Upper lobe of left lung (tissue), 6 donors: ENCODE data around the gene CLNK. TPM values are rescaled to one million over a fixed set of nuclear protein-coding genes. Genes with fewer than 3 reads are reported as not detected.

Experiments
- ATAC-seq, 2 donors: fragments of 200-7000 bp; cut with Tn5 transposase; one replicate each; pipeline ENCODE4 v1.9.1; 2022; ENCODE audit warnings: mild to moderate bottlenecking in 2 of 2, moderate library complexity in 2 of 2; ENCODE audit not compliant: low FRiP score in 2 of 2
- DNase-seq, 2 donors: peaks; one replicate each; pipeline ENCODE4 v3.0.0-alpha.2; 2019 to 2020
- H3K27ac ChIP-seq, 4 donors: fragments of 200-600 bp; sonication (generic); one replicate each; pipeline ENCODE4 v1.5.1; 2016 to 2019
- H3K27me3 ChIP-seq, 4 donors: fragments of 200-600 bp; sonication (generic); one replicate each; pipeline ENCODE4 v1.5.1; 2017 to 2019
- H3K36me3 ChIP-seq, 4 donors: fragments of 200-600 bp; sonication (generic); one replicate each; pipeline ENCODE4 v1.5.1; 2016 to 2019
- H3K4me1 ChIP-seq, 4 donors: fragments of 200-600 bp; sonication (generic); one replicate each; pipeline ENCODE4 v1.5.1; 2018 to 2019
- H3K4me3 ChIP-seq, 4 donors: fragments of 200-600 bp; sonication (generic); one replicate each; pipeline ENCODE4 v1.5.1; 2017 to 2019; ENCODE audit warnings: mild to moderate bottlenecking in 2 of 4, moderate library complexity in 1 of 4
- H3K9me3 ChIP-seq, 4 donors: fragments of 200-600 bp; sonication (generic); one replicate each; pipeline ENCODE4 v1.5.1; 2018 to 2019
- EP300 ChIP-seq, 4 donors: sonication (generic); formaldehyde crosslinking; IDR thresholded peaks; one replicate each; pipeline ENCODE4 v1.5.1; 2017; ENCODE audit warnings: antibody characterized with exemption in 4 of 4, control low read depth in 2 of 4
- POLR2A ChIP-seq, 4 donors: fragments of 450-650 bp; IDR thresholded peaks; one replicate each; pipeline ENCODE4 v1.5.1; 2016 to 2017; ENCODE audit warnings: antibody characterized with exemption in 4 of 4, mild to moderate bottlenecking in 2 of 4
- POLR2AphosphoS5 ChIP-seq, 2 donors: sonication (generic); formaldehyde crosslinking; IDR thresholded peaks; one replicate each; pipeline ENCODE4 v1.5.1; 2017; ENCODE audit warnings: antibody characterized with exemption in 2 of 2
- WGBS, 2 donors: methylation state at CpG; one replicate each; pipeline ENCODE4 v1.1.5; 2017 to 2018; 5-methylcytosine and 5-hydroxymethylcytosine counted together
- total RNA-seq, 6 donors: library from RNA; depleted of rRNA in 4 of 6; stranded (reverse); fragments of >200 nt in 4 of 6; gene quantifications; one replicate each; pipeline versions ENCODE4 v1.1.0 to v1.2.1, GENCODE V29; 2016 to 2021
- TF ChIP-seq, protein P1 (sequence below), 6 experiments: fragments of 450-650 bp in 4 of 6; fragments of 200-600 bp in 2 of 6; sonication (generic) in 2 of 6; IDR thresholded peaks; one replicate each; pipeline ENCODE4 v1.5.1; 2016 to 2019; ENCODE audit warnings: antibody characterized with exemption in 6 of 6
- donor health status: DM: no; HTN: no; CAD: no; lungs with moderate emphysema.
- donor health status: DM: no; HTN: yes; CAD: no; lungs with severe emphysema.

The CLNK gene
- total RNA-seq, 6 donors from 2014 or later = 0.14 to 0.69 (median 0.20) TPM; not detected in 3

DNA sequence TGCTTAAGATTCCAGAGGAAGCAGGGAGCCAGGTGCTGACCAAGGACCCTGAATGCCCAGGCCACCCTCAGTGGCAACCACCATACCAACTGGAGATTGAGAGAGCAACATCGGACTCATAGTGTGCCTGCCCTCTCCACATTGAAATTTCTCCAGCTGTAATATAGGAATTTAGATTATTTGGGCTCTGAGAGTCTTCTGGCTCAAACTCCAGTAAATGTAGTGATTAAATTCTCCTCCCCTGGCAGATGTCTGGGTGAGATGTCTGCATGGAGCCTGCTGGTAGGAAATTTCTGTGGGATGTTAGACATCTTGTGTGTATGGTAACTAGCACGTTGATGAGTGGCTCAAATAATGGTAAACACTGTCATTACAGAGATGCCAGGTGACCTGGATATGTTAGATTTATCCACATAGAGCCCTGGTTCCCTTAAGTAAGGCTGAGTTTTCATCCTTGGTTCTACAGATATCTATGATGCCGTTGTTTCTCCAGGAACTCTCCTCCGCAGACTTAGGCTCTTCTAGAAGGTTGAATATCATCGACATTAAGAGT, 70.6 kb downstream of the CLNK start:
- 67 to 96% methylated on average over 4 to 5 of the region's 5 CpGs for WGBS, 2 donors
- no peak for ATAC-seq
- Histone ChIP-seq H3K36me3 (no peaks in the 10 kb centered on the region), H3K27ac (no peak overlapping the region), H3K9me3 (no peaks in the 10 kb centered on the region), H3K27me3 (no peaks in the 10 kb centered on the region), H3K4me3 (no peak overlapping the region), H3K4me1 (no peaks in the 10 kb centered on the region)
- TF ChIP-seq EP300 (IDR thresholded peaks at IDR 0.05) (no peak), POLR2A (IDR thresholded peaks at IDR 0.05) (no peak), POLR2AphosphoS5 (IDR thresholded peaks at IDR 0.05) (no peak)
- TF ChIP-seq, protein P1, sequence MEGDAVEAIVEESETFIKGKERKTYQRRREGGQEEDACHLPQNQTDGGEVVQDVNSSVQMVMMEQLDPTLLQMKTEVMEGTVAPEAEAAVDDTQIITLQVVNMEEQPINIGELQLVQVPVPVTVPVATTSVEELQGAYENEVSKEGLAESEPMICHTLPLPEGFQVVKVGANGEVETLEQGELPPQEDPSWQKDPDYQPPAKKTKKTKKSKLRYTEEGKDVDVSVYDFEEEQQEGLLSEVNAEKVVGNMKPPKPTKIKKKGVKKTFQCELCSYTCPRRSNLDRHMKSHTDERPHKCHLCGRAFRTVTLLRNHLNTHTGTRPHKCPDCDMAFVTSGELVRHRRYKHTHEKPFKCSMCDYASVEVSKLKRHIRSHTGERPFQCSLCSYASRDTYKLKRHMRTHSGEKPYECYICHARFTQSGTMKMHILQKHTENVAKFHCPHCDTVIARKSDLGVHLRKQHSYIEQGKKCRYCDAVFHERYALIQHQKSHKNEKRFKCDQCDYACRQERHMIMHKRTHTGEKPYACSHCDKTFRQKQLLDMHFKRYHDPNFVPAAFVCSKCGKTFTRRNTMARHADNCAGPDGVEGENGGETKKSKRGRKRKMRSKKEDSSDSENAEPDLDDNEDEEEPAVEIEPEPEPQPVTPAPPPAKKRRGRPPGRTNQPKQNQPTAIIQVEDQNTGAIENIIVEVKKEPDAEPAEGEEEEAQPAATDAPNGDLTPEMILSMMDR (IDR thresholded peaks at IDR 0.05) = no peak
- DNase-seq = no peak

GRCh38 chr4:10612476-10612875, 72.1 kb downstream of the CLNK start:
- ATAC-seq (no peak), DNase-seq (no peak)
- WGBS, 2 donors = 84 to 90% methylated on average over 2 of the region's 2 CpGs
- no peaks in the 10 kb centered on the region for H3K27me3 ChIP-seq
- H3K36me3 ChIP-seq = no peaks in the 10 kb centered on the region
- no peaks in the 10 kb centered on the region for H3K9me3 ChIP-seq
- H3K27ac ChIP-seq = no peak overlapping the region
- TF ChIP-seq POLR2A (IDR thresholded peaks at IDR 0.05) (no peak), POLR2AphosphoS5 (IDR thresholded peaks at IDR 0.05) (no peak), EP300 (IDR thresholded peaks at IDR 0.05) (no peak)
- TF ChIP-seq, protein P1 (IDR thresholded peaks at IDR 0.05) = no peak
- H3K4me1 ChIP-seq = no peaks in the 10 kb centered on the region
- no peak overlapping the region for H3K4me3 ChIP-seq

- no peaks in the 10 kb centered on the region for H3K36me3 ChIP-seq
- no peak for DNase-seq
- H3K4me1 ChIP-seq = no peaks in the 10 kb centered on the region
- WGBS, 2 donors = 49 to 65% methylated on average over 3 of the region's 3 CpGs
- H3K9me3 ChIP-seq = no peaks in the 10 kb centered on the region
- peak in 1 of 2 donors; percentile 12 for ATAC-seq
- TF ChIP-seq EP300 (IDR thresholded peaks at IDR 0.05) (no peak), POLR2AphosphoS5 (IDR thresholded peaks at IDR 0.05) (no peak), POLR2A (IDR thresholded peaks at IDR 0.05) (no peak)
- TF ChIP-seq, protein P1 (IDR thresholded peaks at IDR 0.05) = no peak
- H3K27ac ChIP-seq = no peak overlapping the region
- no peaks in the 10 kb centered on the region for H3K27me3 ChIP-seq
- no peak overlapping the region for H3K4me3 ChIP-seq
Observed at GRCh38 chr4:10611673-10612072, 72.9 kb downstream of the CLNK start.

DNA sequence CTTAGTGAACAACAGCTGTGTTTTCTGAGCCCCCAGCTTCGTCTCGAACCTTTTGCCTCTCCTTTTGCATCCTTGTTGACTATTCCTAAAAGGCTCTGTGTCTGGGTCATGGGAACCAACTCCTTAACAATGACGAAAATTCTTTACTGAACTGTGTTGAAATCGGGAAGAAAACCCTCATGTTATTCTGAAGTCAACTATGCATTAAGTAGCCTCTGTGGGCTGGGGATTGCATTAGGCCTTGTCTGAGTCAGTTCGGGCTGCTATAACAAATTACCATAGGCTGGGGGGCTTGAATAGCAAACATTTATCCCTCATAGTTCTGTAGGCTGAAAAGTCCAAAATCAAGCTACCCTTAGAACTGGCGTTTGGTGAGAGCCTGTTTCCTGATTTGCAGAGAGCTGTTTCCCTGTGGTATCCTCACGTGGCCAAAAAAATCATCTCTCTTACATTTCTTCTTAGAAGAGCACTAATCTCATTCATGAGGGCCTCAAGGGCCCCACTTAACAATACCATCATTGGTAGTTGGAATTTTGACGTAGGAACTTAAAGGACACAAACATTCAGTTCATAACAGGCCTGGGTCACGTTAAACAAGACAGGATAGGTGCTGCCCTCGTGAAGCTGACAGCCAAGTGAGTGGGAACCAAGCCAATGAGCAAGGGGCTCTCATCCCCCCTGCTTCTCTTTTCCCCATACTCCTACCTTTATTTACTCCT, 75.9 kb downstream of the CLNK start:
- no peaks in the 10 kb centered on the region for H3K27me3 ChIP-seq
- 72 to 79% methylated on average over 10 of the region's 10 CpGs for WGBS, 2 donors
- ATAC-seq (no peak), DNase-seq (no peak)
- TF ChIP-seq POLR2AphosphoS5 (IDR thresholded peaks at IDR 0.05) (no peak), POLR2A (IDR thresholded peaks at IDR 0.05) (no peak), EP300 (IDR thresholded peaks at IDR 0.05) (no peak)
- TF ChIP-seq, protein P1 (IDR thresholded peaks at IDR 0.05) = no peak
- no peaks in the 10 kb centered on the region for H3K4me1 ChIP-seq
- H3K9me3 ChIP-seq = no peaks in the 10 kb centered on the region
- H3K27ac ChIP-seq = no peak overlapping the region
- no peaks in the 10 kb centered on the region for H3K36me3 ChIP-seq
- no peak overlapping the region for H3K4me3 ChIP-seq

- no peak overlapping the region for H3K27ac ChIP-seq
- ATAC-seq (no peak), DNase-seq (no peak)
- H3K27me3 ChIP-seq = no peaks in the 10 kb centered on the region
- no peaks in the 10 kb centered on the region for H3K36me3 ChIP-seq
- no peak for TF ChIP-seq POLR2AphosphoS5 (IDR thresholded peaks at IDR 0.05)
- no peak for TF ChIP-seq EP300 (IDR thresholded peaks at IDR 0.05)
- no peak for TF ChIP-seq POLR2A (IDR thresholded peaks at IDR 0.05)
- TF ChIP-seq, protein P1 (IDR thresholded peaks at IDR 0.05) = no peak
- H3K4me1 ChIP-seq = no peaks in the 10 kb centered on the region
- 78 to 94% methylated on average over 2 to 3 of the region's 3 CpGs for WGBS, 2 donors
- no peak overlapping the region for H3K4me3 ChIP-seq
- no peaks in the 10 kb centered on the region for H3K9me3 ChIP-seq
Observed at GRCh38 chr4:10607206-10607605, 77.4 kb downstream of the CLNK start.
